Liver (tissue), 3 donors: ENCODE data around the gene HDAC3.

Source experiments
- TAF1 ChIP-seq: conservative IDR thresholded peaks from 2 replicates; pipeline ENCODE4 v1.6.1; 2016; ENCODE audit warnings: antibody characterized with exemption, mild to moderate bottlenecking
- TF ChIP-seq, protein P1 (sequence below): fragments of 150-350 bp; IDR thresholded peaks from 2 replicates; pipeline ENCODE4 v1.5.1; 2017; ENCODE audit warnings: improper control_type of control experiment, low read depth, low read length; ENCODE audit not compliant: missing input control
- TF ChIP-seq, protein P2 (sequence below): IDR thresholded peaks from 2 replicates; pipeline ENCODE4 v1.6.1; 2016; ENCODE audit warnings: antibody characterized with exemption
- TF ChIP-seq, protein P3 (sequence below): IDR thresholded peaks from 2 replicates; pipeline ENCODE4 v1.6.1; 2016; ENCODE audit warnings: antibody characterized with exemption, mild to moderate bottlenecking
- donor health status: healthy.
- donor health status: healthy.

DNA sequence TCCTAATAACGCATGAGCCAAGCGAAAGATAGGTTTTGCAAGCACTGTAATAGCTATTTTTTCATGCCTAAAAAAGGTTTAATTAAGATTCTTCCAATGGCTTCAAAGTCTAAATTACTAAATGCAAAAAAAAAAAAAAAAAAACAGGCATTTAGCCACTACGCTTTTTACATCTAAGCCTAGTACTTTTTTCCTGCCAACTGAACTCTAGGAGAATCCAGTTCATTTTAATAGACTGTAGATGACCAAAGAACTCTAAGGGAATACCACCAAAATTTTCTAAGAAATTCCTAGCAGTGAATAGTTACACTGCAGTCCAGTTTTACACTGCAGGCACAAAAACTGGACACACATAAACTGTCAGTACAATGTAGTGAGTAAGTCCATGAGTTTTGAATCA is 27.6 kb downstream of the HDAC3 start:
- TF ChIP-seq, protein P1, sequence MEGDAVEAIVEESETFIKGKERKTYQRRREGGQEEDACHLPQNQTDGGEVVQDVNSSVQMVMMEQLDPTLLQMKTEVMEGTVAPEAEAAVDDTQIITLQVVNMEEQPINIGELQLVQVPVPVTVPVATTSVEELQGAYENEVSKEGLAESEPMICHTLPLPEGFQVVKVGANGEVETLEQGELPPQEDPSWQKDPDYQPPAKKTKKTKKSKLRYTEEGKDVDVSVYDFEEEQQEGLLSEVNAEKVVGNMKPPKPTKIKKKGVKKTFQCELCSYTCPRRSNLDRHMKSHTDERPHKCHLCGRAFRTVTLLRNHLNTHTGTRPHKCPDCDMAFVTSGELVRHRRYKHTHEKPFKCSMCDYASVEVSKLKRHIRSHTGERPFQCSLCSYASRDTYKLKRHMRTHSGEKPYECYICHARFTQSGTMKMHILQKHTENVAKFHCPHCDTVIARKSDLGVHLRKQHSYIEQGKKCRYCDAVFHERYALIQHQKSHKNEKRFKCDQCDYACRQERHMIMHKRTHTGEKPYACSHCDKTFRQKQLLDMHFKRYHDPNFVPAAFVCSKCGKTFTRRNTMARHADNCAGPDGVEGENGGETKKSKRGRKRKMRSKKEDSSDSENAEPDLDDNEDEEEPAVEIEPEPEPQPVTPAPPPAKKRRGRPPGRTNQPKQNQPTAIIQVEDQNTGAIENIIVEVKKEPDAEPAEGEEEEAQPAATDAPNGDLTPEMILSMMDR = no peak
- TF ChIP-seq, protein P2, sequence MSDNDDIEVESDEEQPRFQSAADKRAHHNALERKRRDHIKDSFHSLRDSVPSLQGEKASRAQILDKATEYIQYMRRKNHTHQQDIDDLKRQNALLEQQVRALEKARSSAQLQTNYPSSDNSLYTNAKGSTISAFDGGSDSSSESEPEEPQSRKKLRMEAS = no peak
- TF ChIP-seq TAF1 = no peak
- TF ChIP-seq, protein P3, sequence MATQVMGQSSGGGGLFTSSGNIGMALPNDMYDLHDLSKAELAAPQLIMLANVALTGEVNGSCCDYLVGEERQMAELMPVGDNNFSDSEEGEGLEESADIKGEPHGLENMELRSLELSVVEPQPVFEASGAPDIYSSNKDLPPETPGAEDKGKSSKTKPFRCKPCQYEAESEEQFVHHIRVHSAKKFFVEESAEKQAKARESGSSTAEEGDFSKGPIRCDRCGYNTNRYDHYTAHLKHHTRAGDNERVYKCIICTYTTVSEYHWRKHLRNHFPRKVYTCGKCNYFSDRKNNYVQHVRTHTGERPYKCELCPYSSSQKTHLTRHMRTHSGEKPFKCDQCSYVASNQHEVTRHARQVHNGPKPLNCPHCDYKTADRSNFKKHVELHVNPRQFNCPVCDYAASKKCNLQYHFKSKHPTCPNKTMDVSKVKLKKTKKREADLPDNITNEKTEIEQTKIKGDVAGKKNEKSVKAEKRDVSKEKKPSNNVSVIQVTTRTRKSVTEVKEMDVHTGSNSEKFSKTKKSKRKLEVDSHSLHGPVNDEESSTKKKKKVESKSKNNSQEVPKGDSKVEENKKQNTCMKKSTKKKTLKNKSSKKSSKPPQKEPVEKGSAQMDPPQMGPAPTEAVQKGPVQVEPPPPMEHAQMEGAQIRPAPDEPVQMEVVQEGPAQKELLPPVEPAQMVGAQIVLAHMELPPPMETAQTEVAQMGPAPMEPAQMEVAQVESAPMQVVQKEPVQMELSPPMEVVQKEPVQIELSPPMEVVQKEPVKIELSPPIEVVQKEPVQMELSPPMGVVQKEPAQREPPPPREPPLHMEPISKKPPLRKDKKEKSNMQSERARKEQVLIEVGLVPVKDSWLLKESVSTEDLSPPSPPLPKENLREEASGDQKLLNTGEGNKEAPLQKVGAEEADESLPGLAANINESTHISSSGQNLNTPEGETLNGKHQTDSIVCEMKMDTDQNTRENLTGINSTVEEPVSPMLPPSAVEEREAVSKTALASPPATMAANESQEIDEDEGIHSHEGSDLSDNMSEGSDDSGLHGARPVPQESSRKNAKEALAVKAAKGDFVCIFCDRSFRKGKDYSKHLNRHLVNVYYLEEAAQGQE = no peak
